ENCODE results near the gene FBXO31. TPM values are rescaled to one million over a fixed set of nuclear protein-coding genes. Genes with fewer than 3 reads are reported as not detected.

Gene FBXO31
- total and polyA plus RNA-seq, 2 donors (not counting 3 experiments of a cell fraction or from before 2014, with no cell fraction given), result 17.1 to 31.8 TPM

- dilution Hi-C loops (cut with MboI; ENCODE audit: extremely low pct_ligation_motif_present, low sequenced_read_pairs) (no loop called here), intact Hi-C loops (cut with micrococcal nuclease) (no loop called here)
- BruUV-seq (replicated peaks), result no TSS peak
- CTCF ChIA-PET, result interaction anchor here (0.6 to 1.5 kb wide), 5 partner anchors 13 to 216 kb away, joined by 3 to 6 read pairs (median 4); no protein-coding TSS in a partner anchor
- TF ChIP-seq POLR2A (IDR thresholded peaks at IDR 0.05; ENCODE audit: low read depth, low read length), result no peak
- peak; percentile 6 to 10 for TF ChIP-seq CTCF (IDR thresholded peaks at IDR 0.05; ENCODE audit: extremely low read depth in 1 of 2, insufficient read depth in 1 of 2, low read depth in 1 of 2, low read length in 2 of 2)
- Histone ChIP-seq H3K36me3 (ENCODE audit: control insufficient read depth in 2 of 2, extremely low read depth in 1 of 2, insufficient read depth in 2 of 2, low read length in 2 of 2) (peaks cover 5 to 41% of the 10 kb centered on the region in 2 experiments), H3K4me1 (ENCODE audit: control insufficient read depth, extremely low read depth, insufficient read depth, low read length) (no peaks in the 10 kb centered on the region), H3K4me2 (ENCODE audit: insufficient read depth, low read length) (no peak overlapping the region), H3K9me3 (replicated peaks; ENCODE audit: control insufficient read depth, insufficient read depth, low read length) (no peaks in the 10 kb centered on the region), H3K27ac (ENCODE audit: insufficient read depth, low read depth, low read length) (no peak overlapping the region), H4K20me1 (replicated peaks; ENCODE audit: control insufficient read depth, extremely low read depth, insufficient read depth, low read length) (no peaks in the 10 kb centered on the region), H3K9me1 (replicated peaks; ENCODE audit: control insufficient read depth, extremely low read depth, insufficient read depth, low read length) (no peaks in the 10 kb centered on the region), H3K79me2 (ENCODE audit: control insufficient read depth, insufficient read depth, low read length) (no peaks in the 10 kb centered on the region), H3K27me3 (ENCODE audit: control insufficient read depth in 2 of 2, insufficient read depth in 2 of 2, low read length in 2 of 2) (no peaks in the 10 kb centered on the region), H2AFZ (ENCODE audit: low read depth, low read length) (no peak overlapping the region), H3K9ac (replicated peaks; ENCODE audit: extremely low read depth, insufficient read depth, low read length) (no peak overlapping the region), H3K4me3 (replicated peaks in 1 of 3; ENCODE audit: insufficient read depth in 1 of 3, low read depth in 1 of 3, low read length in 3 of 3) (no peak overlapping the region)
- DNase-seq (ENCODE audit: low read depth, low spot score) (no peak), FAIRE-seq (no peak)
- POLR2A ChIA-PET, result interaction anchor here (0.7 kb wide), 1 partner anchor 34 kb away, joined by 5 read pairs; no protein-coding TSS in a partner anchor
These were observed 36.7 kb upstream of the FBXO31 start for GRCh38 chr16:87420026-87421002.

GRCh38 chr16:87418644-87419043 is 35.1 kb upstream of the FBXO31 start:
- DNase-seq (ENCODE audit: low read depth, low spot score) (no peak), FAIRE-seq (no peak)
- H3K79me2 ChIP-seq (ENCODE audit: control insufficient read depth, insufficient read depth, low read length), result no peaks in the 10 kb centered on the region
- no peak for TF ChIP-seq MAX (IDR thresholded peaks at IDR 0.05; ENCODE audit: insufficient read depth, insufficient read length)
- no peak for TF ChIP-seq JUN (IDR thresholded peaks at IDR 0.05; ENCODE audit: borderline replicate concordance, insufficient read depth, insufficient read length, low read depth)
- TF ChIP-seq MYC (IDR thresholded peaks at IDR 0.05; ENCODE audit: low read depth, low read length), result no peak
- TF ChIP-seq EZH2 (IDR thresholded peaks at IDR 0.05; ENCODE audit: borderline replicate concordance, low read depth, low read length, severe bottlenecking), result no peak
- TF ChIP-seq GATA2 (IDR thresholded peaks at IDR 0.05; ENCODE audit: insufficient read depth, insufficient read length, low read depth, low read length), result no peak
- no peak for TF ChIP-seq FOS (IDR thresholded peaks at IDR 0.05; ENCODE audit: borderline replicate concordance, insufficient read depth, low read length)
- TF ChIP-seq POLR2AphosphoS5 (IDR thresholded peaks at IDR 0.05; ENCODE audit: insufficient read depth, low read depth, low read length), result no peak
- no peak for TF ChIP-seq CTCF (IDR thresholded peaks at IDR 0.05; ENCODE audit: extremely low read depth in 1 of 2, insufficient read depth in 1 of 2, low read depth in 1 of 2, low read length in 2 of 2)
- H3K27ac ChIP-seq (ENCODE audit: insufficient read depth, low read depth, low read length), result no peak overlapping the region
- no peak overlapping the region for H3K9ac ChIP-seq (replicated peaks; ENCODE audit: extremely low read depth, insufficient read depth, low read length)
- BruUV-seq (replicated peaks), result no TSS peak
- no peak overlapping the region for H3K4me2 ChIP-seq (ENCODE audit: insufficient read depth, low read length)
- H3K4me1 ChIP-seq (ENCODE audit: control insufficient read depth, extremely low read depth, insufficient read depth, low read length), result no peaks in the 10 kb centered on the region
- ChIA-PET POLR2A (no interaction called here), CTCF (interaction anchor here (2.8 kb wide), 1 partner anchor 217 kb away, joined by 54 read pairs; no protein-coding TSS in a partner anchor)
- H3K36me3 ChIP-seq (ENCODE audit: control insufficient read depth in 2 of 2, extremely low read depth in 1 of 2, insufficient read depth in 2 of 2, low read length in 2 of 2), result peaks cover 6 to 40% of the 10 kb centered on the region in 2 experiments
- dilution Hi-C loops (cut with MboI; ENCODE audit: extremely low pct_ligation_motif_present, low sequenced_read_pairs) (no loop called here), intact Hi-C loops (cut with micrococcal nuclease) (loop anchor here (5.0 kb wide), 1 partner anchor 39 kb away; no protein-coding TSS in a partner anchor)
- no peak overlapping the region for H3K4me3 ChIP-seq (replicated peaks in 1 of 3; ENCODE audit: insufficient read depth in 1 of 3, low read depth in 1 of 3, low read length in 3 of 3)
- H2AFZ ChIP-seq (ENCODE audit: low read depth, low read length), result no peak overlapping the region
- no peaks in the 10 kb centered on the region for H3K27me3 ChIP-seq (ENCODE audit: control insufficient read depth in 2 of 2, insufficient read depth in 2 of 2, low read length in 2 of 2)
- no peaks in the 10 kb centered on the region for H3K9me3 ChIP-seq (replicated peaks; ENCODE audit: control insufficient read depth, insufficient read depth, low read length)
- no peaks in the 10 kb centered on the region for H3K9me1 ChIP-seq (replicated peaks; ENCODE audit: control insufficient read depth, extremely low read depth, insufficient read depth, low read length)
- no peaks in the 10 kb centered on the region for H4K20me1 ChIP-seq (replicated peaks; ENCODE audit: control insufficient read depth, extremely low read depth, insufficient read depth, low read length)

Data from endothelial cell of umbilical vein (primary cell).